ENCODE results near the gene ELAVL2.
A peak's percentile ranks its signal among the peaks of the same experiment; 100 is the strongest.

The ELAVL2 gene

GRCh38 chr9:23829580-23830475 lies 3.8 kb upstream of the ELAVL2 start:
- Histone ChIP-seq H3K9ac (ENCODE audit: low read length) (no peak overlapping the region), H3K4me1 (ENCODE audit: control insufficient read depth, insufficient read depth, low read length) (no peaks in the 10 kb centered on the region), H3K27ac (ENCODE audit: low read depth, low read length) (no peak overlapping the region), H3K27me3 (ENCODE audit: control insufficient read depth, insufficient read depth, low read length) (peaks cover 12% of the 10 kb centered on the region), H3K36me3 (ENCODE audit: control insufficient read depth, insufficient read depth, low read length) (no peaks in the 10 kb centered on the region), H3K4me3 (ENCODE audit: low read length) (no peak overlapping the region)

DNA sequence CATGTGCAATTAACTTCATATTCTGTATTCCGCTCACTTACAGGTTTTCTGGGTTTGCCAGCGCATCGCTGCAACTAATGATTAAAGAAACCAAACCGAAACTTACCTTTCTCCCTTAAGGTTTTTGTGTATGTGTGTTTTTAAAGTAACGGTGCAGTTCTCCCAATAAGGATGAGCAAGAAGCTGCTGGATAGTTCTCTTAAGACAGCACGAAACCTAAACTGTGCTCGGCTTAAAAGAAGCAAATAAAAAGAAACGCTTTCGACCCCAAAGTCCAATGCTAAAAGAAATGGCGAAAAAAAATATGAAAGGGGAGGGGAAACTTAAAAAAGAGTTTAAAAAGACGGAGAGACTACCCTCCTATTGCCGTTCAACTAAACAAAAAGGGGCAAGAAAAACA lies 340 bp downstream of the ELAVL2 start:
- H3K27me3 ChIP-seq (ENCODE audit: control insufficient read depth, insufficient read depth, low read length), result peaks cover 35% of the 10 kb centered on the region
- H3K36me3 ChIP-seq (ENCODE audit: control insufficient read depth, insufficient read depth, low read length), result no peaks in the 10 kb centered on the region
- H3K4me1 ChIP-seq (ENCODE audit: control insufficient read depth, insufficient read depth, low read length), result no peaks in the 10 kb centered on the region
- H3K27ac ChIP-seq (ENCODE audit: low read depth, low read length), result no peak overlapping the region
- no peak overlapping the region for H3K9ac ChIP-seq (ENCODE audit: low read length)
- H3K4me3 ChIP-seq (ENCODE audit: low read length), result peak overlapping the region; percentile 48

- Histone ChIP-seq H3K4me3 (ENCODE audit: low read length) (peak overlapping the region; percentile 20), H3K36me3 (ENCODE audit: control insufficient read depth, insufficient read depth, low read length) (no peaks in the 10 kb centered on the region), H3K4me1 (ENCODE audit: control insufficient read depth, insufficient read depth, low read length) (no peaks in the 10 kb centered on the region), H3K27me3 (ENCODE audit: control insufficient read depth, insufficient read depth, low read length) (peaks cover 34% of the 10 kb centered on the region), H3K9ac (ENCODE audit: low read length) (no peak overlapping the region), H3K27ac (ENCODE audit: low read depth, low read length) (no peak overlapping the region)
Measured at GRCh38 chr9:23824830-23825591, 1.0 kb downstream of the ELAVL2 start.

- Histone ChIP-seq H3K9ac (ENCODE audit: low read length) (no peak overlapping the region), H3K27ac (ENCODE audit: low read depth, low read length) (no peak overlapping the region), H3K27me3 (ENCODE audit: control insufficient read depth, insufficient read depth, low read length) (peaks cover 31% of the 10 kb centered on the region), H3K36me3 (ENCODE audit: control insufficient read depth, insufficient read depth, low read length) (no peaks in the 10 kb centered on the region), H3K4me1 (ENCODE audit: control insufficient read depth, insufficient read depth, low read length) (no peaks in the 10 kb centered on the region), H3K4me3 (ENCODE audit: low read length) (no peak overlapping the region)
Measured at GRCh38 chr9:23823986-23824829, 1.8 kb downstream of the ELAVL2 start.

DNA sequence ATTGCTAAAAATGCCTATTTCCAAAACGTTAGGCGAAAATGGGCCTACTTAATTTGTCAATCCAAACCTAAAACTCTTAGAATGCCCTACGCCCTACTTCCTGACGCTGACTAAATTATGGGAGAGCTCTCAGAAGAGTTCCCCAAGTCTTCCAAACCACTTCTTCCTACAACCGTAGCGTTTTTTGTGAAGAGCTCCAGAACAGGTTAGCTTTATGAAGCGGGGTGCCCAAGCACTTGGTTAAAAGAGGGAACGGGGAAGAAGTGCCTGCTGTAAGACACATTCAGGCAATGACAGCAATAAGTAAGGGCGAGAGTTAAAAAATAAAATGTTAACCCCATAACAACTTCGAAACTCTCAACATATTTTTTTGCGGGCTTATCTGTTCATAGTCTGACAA lies 2.8 kb downstream of the ELAVL2 start:
- Histone ChIP-seq H3K27me3 (ENCODE audit: control insufficient read depth, insufficient read depth, low read length) (peaks cover 31% of the 10 kb centered on the region), H3K4me3 (ENCODE audit: low read length) (no peak overlapping the region), H3K9ac (ENCODE audit: low read length) (no peak overlapping the region), H3K4me1 (ENCODE audit: control insufficient read depth, insufficient read depth, low read length) (no peaks in the 10 kb centered on the region), H3K36me3 (ENCODE audit: control insufficient read depth, insufficient read depth, low read length) (no peaks in the 10 kb centered on the region), H3K27ac (ENCODE audit: low read depth, low read length) (no peak overlapping the region)

GRCh38 chr9:23822261-23823169 lies 3.5 kb downstream of the ELAVL2 start:
- Histone ChIP-seq H3K4me3 (ENCODE audit: low read length) (no peak overlapping the region), H3K27me3 (ENCODE audit: control insufficient read depth, insufficient read depth, low read length) (peaks cover 29% of the 10 kb centered on the region), H3K9ac (ENCODE audit: low read length) (no peak overlapping the region), H3K4me1 (ENCODE audit: control insufficient read depth, insufficient read depth, low read length) (no peaks in the 10 kb centered on the region), H3K27ac (ENCODE audit: low read depth, low read length) (no peak overlapping the region), H3K36me3 (ENCODE audit: control insufficient read depth, insufficient read depth, low read length) (no peaks in the 10 kb centered on the region)

GRCh38 chr9:23821375-23822181 lies 4.5 kb downstream of the ELAVL2 start:
- Histone ChIP-seq H3K27ac (ENCODE audit: low read depth, low read length) (no peak overlapping the region), H3K27me3 (ENCODE audit: control insufficient read depth, insufficient read depth, low read length) (peaks cover 28% of the 10 kb centered on the region), H3K4me1 (ENCODE audit: control insufficient read depth, insufficient read depth, low read length) (no peaks in the 10 kb centered on the region), H3K9ac (ENCODE audit: low read length) (no peak overlapping the region), H3K36me3 (ENCODE audit: control insufficient read depth, insufficient read depth, low read length) (no peaks in the 10 kb centered on the region), H3K4me3 (ENCODE audit: low read length) (peak overlapping the region; percentile 53)

GRCh38 chr9:23820451-23821374 lies 5.3 kb downstream of the ELAVL2 start:
- Histone ChIP-seq H3K4me3 (ENCODE audit: low read length) (peak overlapping the region; percentile 53), H3K4me1 (ENCODE audit: control insufficient read depth, insufficient read depth, low read length) (no peaks in the 10 kb centered on the region), H3K36me3 (ENCODE audit: control insufficient read depth, insufficient read depth, low read length) (no peaks in the 10 kb centered on the region), H3K27me3 (ENCODE audit: control insufficient read depth, insufficient read depth, low read length) (peaks cover 28% of the 10 kb centered on the region), H3K9ac (ENCODE audit: low read length) (no peak overlapping the region), H3K27ac (ENCODE audit: low read depth, low read length) (no peak overlapping the region)

DNA sequence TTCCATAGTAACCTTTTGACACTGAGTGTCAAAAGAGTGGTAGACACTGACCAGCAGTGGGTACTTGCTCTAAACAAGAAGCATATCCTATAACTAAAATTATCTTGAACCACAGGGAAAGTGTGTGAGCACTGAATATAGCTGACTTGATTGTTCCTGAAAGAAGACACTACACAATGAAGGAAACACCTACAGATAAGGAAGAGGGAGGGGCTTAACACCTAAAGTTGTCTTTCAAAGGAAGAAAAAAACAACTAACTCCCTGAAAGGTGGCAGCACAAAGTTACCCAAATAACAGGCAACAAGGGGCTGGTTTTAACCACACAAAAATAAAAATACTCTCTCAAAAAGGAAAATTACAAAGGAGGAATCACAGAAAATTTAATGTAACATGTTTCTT lies 6.6 kb downstream of the ELAVL2 start:
- no peak overlapping the region for H3K27ac ChIP-seq (ENCODE audit: low read depth, low read length)
- no peaks in the 10 kb centered on the region for H3K36me3 ChIP-seq (ENCODE audit: control insufficient read depth, insufficient read depth, low read length)
- no peak overlapping the region for H3K4me3 ChIP-seq (ENCODE audit: low read length)
- peaks cover 22% of the 10 kb centered on the region for H3K27me3 ChIP-seq (ENCODE audit: control insufficient read depth, insufficient read depth, low read length)
- no peaks in the 10 kb centered on the region for H3K4me1 ChIP-seq (ENCODE audit: control insufficient read depth, insufficient read depth, low read length)
- H3K9ac ChIP-seq (ENCODE audit: low read length), result no peak overlapping the region

DNA sequence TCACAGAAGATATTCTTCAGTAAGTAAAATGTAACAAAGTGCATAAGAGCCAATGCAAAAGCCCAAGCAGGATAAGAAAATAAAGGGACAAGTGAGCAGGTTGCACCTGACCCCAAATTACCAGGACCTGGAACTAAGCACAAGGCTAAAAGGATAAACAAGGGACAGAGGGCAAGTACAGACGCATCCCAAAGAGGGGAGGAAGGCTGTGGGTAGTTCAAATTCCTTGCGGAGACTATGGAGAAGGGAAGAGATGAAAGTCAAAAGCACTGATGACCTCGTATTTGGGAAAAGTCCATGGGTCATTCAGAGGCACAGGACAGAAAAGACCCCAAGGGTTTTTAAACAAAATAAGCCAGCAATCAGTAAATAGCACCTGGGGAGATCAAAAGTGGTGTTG lies 11.8 kb downstream of the ELAVL2 start:
- no peaks in the 10 kb centered on the region for H3K27me3 ChIP-seq (ENCODE audit: control insufficient read depth, insufficient read depth, low read length)
- H3K36me3 ChIP-seq (ENCODE audit: control insufficient read depth, insufficient read depth, low read length), result no peaks in the 10 kb centered on the region
- H3K4me3 ChIP-seq (ENCODE audit: low read length), result no peak overlapping the region
- H3K9ac ChIP-seq (ENCODE audit: low read length), result no peak overlapping the region
- no peaks in the 10 kb centered on the region for H3K4me1 ChIP-seq (ENCODE audit: control insufficient read depth, insufficient read depth, low read length)
- H3K27ac ChIP-seq (ENCODE audit: low read depth, low read length), result no peak overlapping the region

Measured in rectal smooth muscle tissue (tissue), 1 donor.